GM19455 (cell line): Measurements from ENCODE around the gene FARP1.

Experiments
- ATAC-seq: cut with Tn5 transposase; IDR thresholded peaks from one replicate; pipeline ENCODE4 v1.9.1; 2021; ENCODE audit not compliant: unreplicated experiment

FARP1 gene

GRCh38 chr13:98200211-98200878, 57.5 kb downstream of the FARP1 start:
- ATAC-seq = no peak

- no peak for ATAC-seq
These were observed 58.3 kb downstream of the FARP1 start for GRCh38 chr13:98201189-98201588.

GRCh38 chr13:98201984-98202383, 59.1 kb downstream of the FARP1 start:
- ATAC-seq = no peak

GRCh38 chr13:98203646-98204326, 60.9 kb downstream of the FARP1 start:
- ATAC-seq = no peak

- no peak for ATAC-seq
These were observed 61.7 kb downstream of the FARP1 start for GRCh38 chr13:98204546-98204945.

GRCh38 chr13:98206946-98207345, 64.1 kb downstream of the FARP1 start:
- ATAC-seq = no peak

- no peak for ATAC-seq
These were observed 64.5 kb downstream of the FARP1 start for GRCh38 chr13:98207416-98207815.

GRCh38 chr13:98208606-98209005, 65.7 kb downstream of the FARP1 start:
- ATAC-seq = no peak

GRCh38 chr13:98212763-98213162, 69.9 kb downstream of the FARP1 start:
- no peak for ATAC-seq

- ATAC-seq = no peak
These were observed 70.5 kb downstream of the FARP1 start for GRCh38 chr13:98213354-98213753.

GRCh38 chr13:98214008-98214643, 71.2 kb downstream of the FARP1 start:
- ATAC-seq = no peak

GRCh38 chr13:98214707-98215106, 71.8 kb downstream of the FARP1 start:
- no peak for ATAC-seq

GRCh38 chr13:98215508-98215907, 72.6 kb downstream of the FARP1 start:
- no peak for ATAC-seq

- ATAC-seq = no peak
These were observed 73.3 kb downstream of the FARP1 start for GRCh38 chr13:98216135-98216565.

GRCh38 chr13:98216711-98217285, 73.9 kb downstream of the FARP1 start:
- no peak for ATAC-seq

GRCh38 chr13:98217597-98217996, 74.7 kb downstream of the FARP1 start:
- ATAC-seq = no peak

GRCh38 chr13:98219685-98220084, 76.8 kb downstream of the FARP1 start:
- no peak for ATAC-seq

- no peak for ATAC-seq
These were observed 77.4 kb downstream of the FARP1 start for GRCh38 chr13:98220271-98220791.

- no peak for ATAC-seq
These were observed 78.3 kb downstream of the FARP1 start for GRCh38 chr13:98221234-98221633.

GRCh38 chr13:98222081-98222554, 79.2 kb downstream of the FARP1 start:
- no peak for ATAC-seq

- no peak for ATAC-seq
These were observed 79.9 kb downstream of the FARP1 start for GRCh38 chr13:98222816-98223215.
